TTC549 (cell line): ENCODE results near the gene SLC25A6.
"Not testable (repeated sequence)": the region's sequence is repeated elsewhere in the genome, so short reads cannot be mapped to it uniquely, and the experiment has no call there.

Experiments
- FAIRE-seq: peaks from 2 replicates; lab custom pipeline; 2012; peaks lifted over from hg19 to GRCh38; lab: Jason Lieb, UNC

Gene SLC25A6

GRCh38 chrX:1389181-1389992 is 2.5 kb downstream of the SLC25A6 start:
- no peak for FAIRE-seq

- FAIRE-seq, result no peak
These were observed 3.3 kb downstream of the SLC25A6 start for GRCh38 chrX:1388651-1389050.

GRCh38 chrX:1387141-1387776 is 4.7 kb downstream of the SLC25A6 start:
- FAIRE-seq, result no peak

- FAIRE-seq, result no peak
These were observed 5.4 kb downstream of the SLC25A6 start for GRCh38 chrX:1386338-1387127.

- FAIRE-seq, result no peak
These were observed 6.4 kb downstream of the SLC25A6 start for GRCh38 chrX:1385253-1386223.

- FAIRE-seq, result no peak
These were observed 7.2 kb downstream of the SLC25A6 start for GRCh38 chrX:1384658-1385252.

- FAIRE-seq, result no peak
These were observed 11.2 kb downstream of the SLC25A6 start for GRCh38 chrX:1380672-1381233.

GRCh38 chrX:1378306-1378759 is 13.6 kb downstream of the SLC25A6 start:
- FAIRE-seq, result no peak

GRCh38 chrX:1368385-1368698 is 23.6 kb downstream of the SLC25A6 start:
- FAIRE-seq, result no peak

- FAIRE-seq, result not testable (repeated sequence)
These were observed 25.6 kb downstream of the SLC25A6 start for GRCh38 chrX:1366363-1366762.

- FAIRE-seq, result no peak
These were observed 30.0 kb downstream of the SLC25A6 start for GRCh38 chrX:1361910-1362309.

- no peak for FAIRE-seq
These were observed 30.6 kb downstream of the SLC25A6 start for GRCh38 chrX:1361275-1361674.

- FAIRE-seq, result no peak
These were observed 31.7 kb downstream of the SLC25A6 start for GRCh38 chrX:1360171-1360570.

GRCh38 chrX:1359477-1359873 is 32.4 kb downstream of the SLC25A6 start:
- FAIRE-seq, result no peak

GRCh38 chrX:1358793-1359476 is 33.0 kb downstream of the SLC25A6 start:
- FAIRE-seq, result no peak

- no peak for FAIRE-seq
These were observed 33.9 kb downstream of the SLC25A6 start for GRCh38 chrX:1357993-1358392.

- FAIRE-seq, result no peak
These were observed 36.5 kb downstream of the SLC25A6 start for GRCh38 chrX:1355131-1356046.

- no peak for FAIRE-seq
These were observed 37.6 kb downstream of the SLC25A6 start for GRCh38 chrX:1354036-1355019.
